Activated T-helper 1 cell treated with anti-CD3 and anti-CD28 coated beads, Interleukin-12 subunit alpha, Interleukin-12 subunit beta, Interleukin-2, Interleukin-4 antibody, amounts not matched to agents 30 ng/mL and 10 ng/mL and 1 ng/mL, durations not matched to agents 14 hours and 24 hours and 36 hours (primary cell): ENCODE measurements around the gene EXOC6B. TPM values are rescaled to one million over a fixed set of nuclear protein-coding genes. Genes with fewer than 3 reads are reported as not detected.
A peak's percentile ranks its signal among the peaks of the same experiment; 100 is the strongest.

Experiments
- DNase-seq: peaks from one replicate; pipeline ENCODE4 v3.0.0; 2021; ENCODE audit warnings: low spot score
- H3K27ac Mint-ChIP-seq: one replicate; pipeline ENCODE4 v1.8.0; 2021; ENCODE audit warnings: mild to moderate bottlenecking, mixed read lengths
- H3K27me3 Mint-ChIP-seq: one replicate; pipeline ENCODE4 v1.8.0; 2022; ENCODE audit warnings: mild to moderate bottlenecking, moderate library complexity, mixed read lengths; ENCODE audit not compliant: insufficient read depth
- H3K36me3 Mint-ChIP-seq: one replicate; pipeline ENCODE4 v1.8.0; 2021; ENCODE audit warnings: low read depth, mixed read lengths
- H3K4me1 Mint-ChIP-seq: one replicate; pipeline ENCODE4 v1.8.0; 2021; ENCODE audit warnings: low read depth, mixed read lengths
- H3K4me3 Mint-ChIP-seq: one replicate; pipeline ENCODE4 v1.8.0; 2021; ENCODE audit warnings: mild to moderate bottlenecking, moderate library complexity, mixed read lengths
- H3K9me3 Mint-ChIP-seq: one replicate; pipeline ENCODE4 v1.8.0; 2021; ENCODE audit warnings: mixed read lengths
- intact Hi-C: fragments of 100-400 bp; cut with micrococcal nuclease; formaldehyde crosslinking; loops from one replicate; pipeline ENCODE4 v1.15.1; 2024
- total RNA-seq: library from RNA; stranded (reverse); gene quantifications from 2 replicates; pipeline ENCODE4 v1.2.3, GENCODE V29; 2022

EXOC6B gene
- total RNA-seq, 1 donor from 2014 or later = 7.7 TPM

- Mint-ChIP-seq H3K27ac (no peak overlapping the region), H3K9me3 (no peaks in the 10 kb centered on the region), H3K36me3 (no peaks in the 10 kb centered on the region), H3K4me1 (no peaks in the 10 kb centered on the region), H3K27me3 (peaks cover 3% of the 10 kb centered on the region), H3K4me3 (no peak overlapping the region)
- intact Hi-C loops = no loop called here
- DNase-seq = no peak
Measured at GRCh38 chr2:72846171-72847095, 20.6 kb upstream of the EXOC6B start.

DNA sequence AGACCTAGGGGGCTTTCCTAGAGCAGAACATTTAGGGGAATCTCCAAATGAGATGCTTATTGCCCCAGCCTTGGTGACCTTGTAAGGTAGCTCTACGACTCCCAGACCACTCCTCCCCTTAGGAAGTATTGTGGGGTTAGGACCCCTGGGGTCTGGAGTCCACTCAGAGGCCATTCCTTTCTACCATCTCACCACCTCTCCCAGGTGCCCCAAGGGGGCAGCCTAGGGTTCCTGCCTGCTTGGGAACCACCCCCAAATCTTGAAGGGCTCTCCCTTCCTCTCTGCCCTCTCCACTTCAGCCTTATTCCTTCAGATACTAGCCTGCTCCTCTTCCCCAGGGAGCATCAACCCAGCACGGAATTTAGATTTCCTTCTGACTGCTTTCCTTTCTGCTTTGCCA, 17.5 kb upstream of the EXOC6B start:
- H3K36me3 Mint-ChIP-seq = no peaks in the 10 kb centered on the region
- H3K4me3 Mint-ChIP-seq = no peak overlapping the region
- no peak for DNase-seq
- H3K27ac Mint-ChIP-seq = no peak overlapping the region
- intact Hi-C loops = no loop called here
- H3K4me1 Mint-ChIP-seq = no peaks in the 10 kb centered on the region
- peaks cover 9% of the 10 kb centered on the region for H3K27me3 Mint-ChIP-seq
- no peaks in the 10 kb centered on the region for H3K9me3 Mint-ChIP-seq

- H3K27me3 Mint-ChIP-seq = peaks cover 9% of the 10 kb centered on the region
- no peaks in the 10 kb centered on the region for H3K4me1 Mint-ChIP-seq
- no peaks in the 10 kb centered on the region for H3K9me3 Mint-ChIP-seq
- no peaks in the 10 kb centered on the region for H3K36me3 Mint-ChIP-seq
- H3K4me3 Mint-ChIP-seq = no peak overlapping the region
- intact Hi-C loops = no loop called here
- no peak for DNase-seq
- H3K27ac Mint-ChIP-seq = no peak overlapping the region
Measured at GRCh38 chr2:72841462-72842125, 15.8 kb upstream of the EXOC6B start.

DNA sequence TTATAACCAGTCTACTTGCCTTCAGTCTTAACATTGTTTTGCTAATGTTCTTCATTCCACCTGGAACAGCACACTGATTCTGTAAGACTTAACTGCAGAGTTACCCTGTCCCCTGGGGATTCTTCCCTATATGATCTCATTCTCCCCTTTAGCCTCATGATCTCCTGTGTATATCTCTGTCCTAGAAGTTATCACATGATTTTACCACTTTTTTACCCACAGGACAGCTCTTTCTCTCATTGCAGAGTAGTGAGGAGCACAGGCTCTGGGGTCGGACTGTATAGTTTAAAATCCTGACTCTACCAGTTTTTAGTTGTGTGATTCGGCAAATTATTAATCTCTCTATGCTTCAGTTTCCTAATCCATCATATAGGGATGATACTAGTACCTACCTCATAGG, 14.2 kb upstream of the EXOC6B start:
- Mint-ChIP-seq H3K27me3 (peaks cover 9% of the 10 kb centered on the region), H3K36me3 (no peaks in the 10 kb centered on the region), H3K4me1 (no peaks in the 10 kb centered on the region), H3K27ac (no peak overlapping the region), H3K9me3 (no peaks in the 10 kb centered on the region), H3K4me3 (no peak overlapping the region)
- no peak for DNase-seq
- intact Hi-C loops = no loop called here

GRCh38 chr2:72837171-72837570, 11.3 kb upstream of the EXOC6B start:
- Mint-ChIP-seq H3K27ac (no peak overlapping the region), H3K4me3 (no peak overlapping the region), H3K36me3 (no peaks in the 10 kb centered on the region), H3K27me3 (peaks cover 7% of the 10 kb centered on the region), H3K9me3 (no peaks in the 10 kb centered on the region), H3K4me1 (no peaks in the 10 kb centered on the region)
- no peak for DNase-seq
- intact Hi-C loops = no loop called here

GRCh38 chr2:72835403-72835802, 9.6 kb upstream of the EXOC6B start:
- DNase-seq = no peak
- intact Hi-C loops = no loop called here
- Mint-ChIP-seq H3K36me3 (no peaks in the 10 kb centered on the region), H3K27ac (no peak overlapping the region), H3K9me3 (no peaks in the 10 kb centered on the region), H3K4me3 (no peak overlapping the region), H3K27me3 (no peaks in the 10 kb centered on the region), H3K4me1 (peaks cover 6% of the 10 kb centered on the region)

GRCh38 chr2:72834596-72834995, 8.8 kb upstream of the EXOC6B start:
- Mint-ChIP-seq H3K4me1 (peaks cover 14% of the 10 kb centered on the region), H3K27ac (no peak overlapping the region), H3K27me3 (no peaks in the 10 kb centered on the region), H3K36me3 (no peaks in the 10 kb centered on the region), H3K9me3 (no peaks in the 10 kb centered on the region), H3K4me3 (no peak overlapping the region)
- no peak for DNase-seq
- intact Hi-C loops = no loop called here

GRCh38 chr2:72833084-72833714, 7.4 kb upstream of the EXOC6B start:
- Mint-ChIP-seq H3K36me3 (no peaks in the 10 kb centered on the region), H3K9me3 (no peaks in the 10 kb centered on the region), H3K4me1 (peaks cover 22% of the 10 kb centered on the region), H3K4me3 (no peak overlapping the region), H3K27me3 (no peaks in the 10 kb centered on the region), H3K27ac (no peak overlapping the region)
- intact Hi-C loops = no loop called here
- no peak for DNase-seq

DNA sequence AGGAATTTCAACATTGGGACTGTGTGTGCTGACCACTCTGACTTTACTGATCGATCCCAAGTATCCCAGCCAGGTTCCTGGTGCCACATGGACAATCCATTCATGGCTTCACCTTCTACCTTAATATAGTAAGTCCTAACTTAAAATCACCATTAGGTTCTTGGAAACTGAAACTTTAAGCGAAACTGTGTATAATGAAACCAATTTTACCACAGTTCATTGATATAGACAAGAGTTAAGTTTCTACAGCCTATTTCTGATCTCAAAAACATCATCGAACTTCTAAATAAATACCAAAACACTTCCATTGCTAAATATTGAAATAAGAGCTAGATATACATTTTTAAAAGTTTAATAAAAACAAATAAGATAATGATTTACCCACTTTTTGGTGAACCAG, 4.4 kb upstream of the EXOC6B start:
- intact Hi-C loops = no loop called here
- no peaks in the 10 kb centered on the region for H3K9me3 Mint-ChIP-seq
- H3K4me3 Mint-ChIP-seq = peak overlapping the region; percentile 17

GRCh38 chr2:72828840-72829507, 3.1 kb upstream of the EXOC6B start:
- peaks cover 5% of the 10 kb centered on the region for H3K27me3 Mint-ChIP-seq
- intact Hi-C loops = loop anchor here (2.0 kb wide), 1 partner anchor 58 kb away; no protein-coding TSS in a partner anchor
- peaks cover 5% of the 10 kb centered on the region for H3K36me3 Mint-ChIP-seq
- H3K9me3 Mint-ChIP-seq = no peaks in the 10 kb centered on the region
- H3K27ac Mint-ChIP-seq = no peak overlapping the region
- H3K4me3 Mint-ChIP-seq = no peak overlapping the region
- peaks cover 44% of the 10 kb centered on the region for H3K4me1 Mint-ChIP-seq
- DNase-seq = no peak

More for the DNA sequence above, 4.4 kb upstream of the EXOC6B start:
- Mint-ChIP-seq H3K27ac (no peak overlapping the region), H3K4me1 (peaks cover 31% of the 10 kb centered on the region), H3K36me3 (no peaks in the 10 kb centered on the region), H3K27me3 (no peaks in the 10 kb centered on the region)
- no peak for DNase-seq

DNA sequence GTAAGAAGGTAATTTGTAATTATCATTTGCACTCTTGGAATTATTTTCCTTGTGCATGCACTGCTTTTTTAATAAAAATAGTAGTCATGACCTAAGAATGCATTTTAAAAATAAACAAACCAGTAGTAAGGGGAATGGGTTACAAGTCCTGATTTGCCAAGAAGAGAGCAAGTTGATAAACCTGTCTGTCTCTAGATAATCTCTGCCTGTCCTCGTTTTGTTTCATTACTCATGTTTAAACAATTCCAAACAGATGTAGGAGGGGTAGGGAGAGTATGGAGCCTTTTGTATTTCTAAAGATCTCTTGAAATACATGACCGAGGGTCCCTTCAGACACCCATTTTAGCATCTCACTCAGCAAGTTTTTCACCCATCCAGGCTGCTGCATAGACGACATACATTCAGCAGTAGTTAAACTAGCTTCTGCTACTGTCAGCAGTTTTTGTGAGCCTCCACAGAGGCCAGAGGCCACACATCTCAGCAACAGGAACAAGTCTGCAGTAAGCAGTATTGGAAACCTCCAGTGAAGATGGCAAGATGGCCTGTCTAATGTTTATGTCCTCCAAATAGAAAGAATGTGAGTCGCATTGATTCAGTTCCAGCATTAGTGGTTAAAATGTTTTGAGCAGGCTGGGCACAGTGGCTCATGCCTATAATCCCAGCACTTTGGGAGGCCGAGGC, 2.3 kb upstream of the EXOC6B start:
- no peaks in the 10 kb centered on the region for H3K9me3 Mint-ChIP-seq
- no peak overlapping the region for H3K4me3 Mint-ChIP-seq
- H3K36me3 Mint-ChIP-seq = peaks cover 5% of the 10 kb centered on the region
- no peak for DNase-seq
- peaks cover 48% of the 10 kb centered on the region for H3K4me1 Mint-ChIP-seq
- intact Hi-C loops = loop anchor here (2.0 kb wide), 1 partner anchor 57 kb away; no protein-coding TSS in a partner anchor
- H3K27ac Mint-ChIP-seq = no peak overlapping the region
- H3K27me3 Mint-ChIP-seq = peaks cover 5% of the 10 kb centered on the region

GRCh38 chr2:72827487-72827886, 1.7 kb upstream of the EXOC6B start:
- H3K4me1 Mint-ChIP-seq = peaks cover 48% of the 10 kb centered on the region
- no peak for DNase-seq
- H3K4me3 Mint-ChIP-seq = no peak overlapping the region
- no peaks in the 10 kb centered on the region for H3K9me3 Mint-ChIP-seq
- peaks cover 5% of the 10 kb centered on the region for H3K27me3 Mint-ChIP-seq
- intact Hi-C loops = no loop called here
- H3K36me3 Mint-ChIP-seq = peaks cover 5% of the 10 kb centered on the region
- H3K27ac Mint-ChIP-seq = no peak overlapping the region
